ENCODE data around the gene NKTR.
"Not testable (repeated sequence)": the region's sequence is repeated elsewhere in the genome, so short reads cannot be mapped to it uniquely, and the experiment has no call there.

The NKTR gene

DNA sequence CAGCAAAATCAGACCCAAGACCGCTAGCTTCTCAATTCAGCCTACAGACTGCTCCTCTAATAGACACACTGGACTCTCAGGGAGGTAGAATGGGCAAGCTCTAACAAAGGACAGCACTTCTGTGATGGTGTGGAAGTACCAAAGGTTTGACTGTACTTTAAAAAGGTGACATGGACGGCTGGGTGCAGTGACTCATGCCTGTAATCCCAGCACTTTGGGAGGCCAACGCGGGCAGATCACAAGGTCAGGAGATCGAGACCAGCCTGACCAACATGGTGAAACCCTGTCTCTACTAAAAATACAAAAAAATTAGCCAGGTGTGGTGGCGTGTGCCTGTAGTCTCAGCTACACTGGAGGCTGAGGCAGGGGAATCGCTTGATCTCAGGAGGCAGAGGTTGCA is 3.4 kb upstream of the NKTR start:
- not testable (repeated sequence) for DNase-seq

DNA sequence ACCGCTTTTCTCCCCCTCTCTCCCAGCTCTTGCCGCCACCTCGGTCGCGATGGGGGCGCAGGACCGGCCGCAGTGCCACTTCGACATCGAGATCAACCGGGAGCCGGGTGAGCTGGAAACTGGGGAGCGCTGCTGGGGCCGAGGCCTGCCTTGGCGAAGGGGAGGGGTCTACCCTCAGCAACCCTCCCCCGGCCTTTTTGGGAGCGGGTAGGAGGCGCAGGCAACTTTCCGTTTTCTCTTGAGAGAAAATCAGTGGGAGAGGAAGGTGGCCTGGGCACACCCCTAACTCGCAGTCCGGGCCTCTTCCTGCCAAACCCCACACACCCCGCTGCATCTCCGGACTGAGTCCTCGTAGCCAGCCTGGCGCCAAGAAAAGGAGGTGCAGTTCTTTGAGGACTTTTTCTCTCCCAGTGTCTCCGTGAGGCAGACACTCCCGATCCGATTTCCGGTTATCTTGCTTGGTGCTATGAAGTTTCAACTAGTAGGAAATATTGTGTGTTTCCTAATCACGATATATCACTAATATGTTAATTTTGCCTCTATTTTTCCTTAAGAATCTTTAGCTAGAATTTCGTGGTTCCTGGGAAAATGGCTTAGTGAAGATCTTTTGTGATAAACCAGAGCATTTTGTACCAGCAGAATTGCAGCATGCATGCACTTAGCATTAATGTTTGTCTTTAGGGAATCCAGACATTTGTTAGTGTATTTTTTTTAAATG is 631 bp downstream of the NKTR start:
- no peak for DNase-seq

DNA sequence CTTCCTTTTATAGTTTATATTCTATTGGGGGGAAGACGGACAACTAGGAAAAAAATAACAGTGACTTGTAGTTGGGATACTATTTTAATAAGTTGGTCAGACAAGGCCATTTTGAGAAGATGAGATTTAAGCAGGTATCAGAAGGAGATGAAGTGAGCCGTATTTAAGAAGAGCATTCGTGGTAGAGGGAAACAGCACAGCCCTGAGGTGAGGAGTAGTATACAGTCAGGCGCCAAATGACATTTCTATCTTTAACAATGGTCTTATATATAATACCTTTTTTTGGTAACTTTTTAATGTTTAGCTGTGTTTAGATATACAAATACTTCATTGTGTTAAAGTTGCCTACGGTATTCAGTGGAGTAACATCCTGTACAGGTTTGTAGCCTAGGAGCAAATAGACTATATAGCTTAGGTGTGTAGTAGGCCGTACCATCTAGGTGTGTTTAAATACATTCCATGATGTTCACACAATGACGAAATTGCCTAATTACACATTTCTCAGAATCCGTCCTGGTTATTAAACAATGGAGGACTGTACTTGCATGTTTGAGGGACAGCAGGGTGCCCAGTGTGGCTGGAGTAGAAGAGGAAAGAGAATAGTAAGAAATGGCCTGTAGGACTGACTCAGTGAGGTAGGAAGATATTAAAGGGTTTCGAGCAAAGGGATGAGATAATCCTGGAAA is 1.6 kb downstream of the NKTR start:
- DNase-seq, result no peak

DNA sequence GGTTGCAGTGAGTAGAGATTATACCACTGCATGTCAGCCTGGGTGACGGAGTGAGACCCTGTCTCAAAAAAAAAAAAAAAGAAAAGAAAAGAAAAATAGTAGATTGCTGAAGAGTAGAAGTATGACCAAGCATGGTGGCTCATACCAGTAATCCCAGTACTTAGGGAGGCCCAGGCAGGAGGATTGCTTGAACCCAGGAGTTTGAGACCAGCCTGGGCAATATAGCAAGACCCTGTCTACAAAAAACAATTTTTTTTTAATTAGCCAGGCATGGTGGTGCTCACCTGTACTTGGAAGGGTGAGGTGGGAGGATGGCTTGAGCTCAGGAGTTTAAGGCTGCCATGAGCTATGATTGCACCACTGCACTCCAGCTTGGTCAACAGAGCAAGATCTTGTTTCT is 2.5 kb downstream of the NKTR start:
- DNase-seq, result no peak

DNA sequence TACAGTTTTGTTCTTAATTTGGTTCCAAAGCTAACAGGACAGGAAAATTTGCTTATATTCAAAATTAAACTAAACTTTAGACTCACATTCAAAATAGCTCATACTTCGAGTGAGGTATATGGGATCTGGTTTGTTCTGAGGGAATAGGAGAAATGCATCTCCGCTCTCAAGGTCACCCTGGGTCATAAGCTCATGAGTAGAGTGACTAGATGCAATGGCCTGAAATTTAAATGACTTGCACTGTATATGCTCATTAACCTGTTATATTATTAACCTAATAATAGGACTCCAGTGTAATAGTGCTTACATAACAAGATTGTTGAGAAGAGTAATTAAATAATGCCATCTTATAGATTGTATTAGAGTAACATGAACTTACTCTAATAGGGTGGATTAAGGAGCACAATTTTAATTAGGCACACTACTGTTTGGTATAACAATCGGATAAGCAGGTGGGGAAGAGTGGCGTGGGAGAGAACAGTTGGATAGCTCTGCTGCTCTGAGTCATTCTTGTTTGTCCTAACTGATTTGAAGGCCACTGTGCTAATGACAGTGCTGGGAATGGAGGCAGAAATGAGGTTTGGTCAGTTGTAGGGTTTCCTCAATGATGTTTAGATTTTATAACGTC is 5.2 kb downstream of the NKTR start:
- no peak for DNase-seq

DNA sequence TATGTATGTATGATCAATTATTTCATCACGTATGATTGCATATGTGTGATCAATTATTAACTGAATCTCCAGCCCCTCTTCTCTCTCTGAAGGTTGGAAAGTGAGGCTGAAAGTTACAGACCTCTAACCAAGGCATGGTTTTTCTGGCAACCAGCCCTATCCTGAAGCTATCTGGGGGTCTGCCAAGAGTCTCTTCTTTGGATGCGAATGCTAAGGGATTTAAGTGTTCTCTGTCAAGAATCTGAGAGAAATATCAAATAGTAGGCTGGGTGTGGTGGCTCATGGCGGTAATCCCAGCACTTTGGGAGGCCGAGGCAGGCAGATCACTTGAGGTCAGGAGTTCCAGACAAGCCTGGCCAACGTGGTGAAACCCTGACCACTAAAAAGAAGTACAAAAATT is 8.1 kb downstream of the NKTR start:
- DNase-seq, result no peak

DNA sequence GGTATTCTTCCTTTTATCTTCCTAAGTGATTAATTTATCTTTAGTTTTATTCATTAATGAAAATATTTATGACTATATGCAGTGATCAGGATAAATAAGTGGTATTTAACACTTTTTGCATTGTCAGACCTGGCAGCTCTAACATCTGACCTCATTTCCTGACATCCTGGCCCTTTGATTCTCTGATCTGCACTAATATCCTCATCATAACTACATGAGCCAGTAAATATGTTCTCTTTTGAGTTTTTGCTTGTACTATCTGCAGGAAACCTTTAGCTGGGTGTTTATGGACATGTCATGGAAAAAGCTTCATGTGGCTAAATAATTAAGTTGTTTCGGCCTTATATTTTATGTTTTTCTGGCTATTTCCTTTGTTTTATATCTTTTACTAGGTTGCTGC is 10.5 kb downstream of the NKTR start:
- DNase-seq, result no peak

DNA sequence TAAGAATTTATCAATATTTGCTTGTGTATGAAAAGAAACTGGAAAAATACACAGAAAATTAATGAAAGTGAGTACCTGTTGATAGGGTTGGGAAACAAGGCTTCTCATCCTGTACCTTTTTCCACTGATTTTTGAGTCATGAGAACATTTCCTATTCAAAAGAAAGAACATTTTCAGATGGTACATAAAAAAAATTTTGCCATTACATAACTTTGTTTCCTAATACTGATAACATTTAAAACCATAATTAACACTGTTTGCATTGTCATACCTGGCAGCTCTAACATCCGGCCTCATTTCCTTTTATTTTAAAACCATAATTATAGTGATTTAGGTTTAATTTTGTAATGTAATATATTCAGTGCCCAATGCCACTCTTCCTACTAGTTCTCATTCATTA is 11.7 kb downstream of the NKTR start:
- no peak for DNase-seq

DNA sequence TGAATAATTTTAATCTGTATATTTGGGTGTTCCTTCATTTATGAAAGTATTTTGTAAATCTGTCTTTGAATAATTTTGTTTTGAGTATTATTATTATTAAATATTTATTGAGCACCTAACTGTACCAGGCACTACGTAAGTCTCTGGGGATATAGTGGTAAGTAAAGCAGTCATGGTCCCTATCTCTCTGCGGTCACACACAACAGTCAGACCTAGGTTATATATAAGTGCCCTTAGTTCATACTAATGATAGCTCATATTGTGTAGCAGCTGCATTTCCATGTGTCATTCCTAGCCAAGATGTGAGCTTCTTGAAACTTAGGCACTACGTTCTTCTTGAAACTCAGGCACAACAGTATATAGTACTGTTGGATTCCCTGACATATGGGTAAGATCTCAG is 12.4 kb downstream of the NKTR start:
- no peak for DNase-seq

DNA sequence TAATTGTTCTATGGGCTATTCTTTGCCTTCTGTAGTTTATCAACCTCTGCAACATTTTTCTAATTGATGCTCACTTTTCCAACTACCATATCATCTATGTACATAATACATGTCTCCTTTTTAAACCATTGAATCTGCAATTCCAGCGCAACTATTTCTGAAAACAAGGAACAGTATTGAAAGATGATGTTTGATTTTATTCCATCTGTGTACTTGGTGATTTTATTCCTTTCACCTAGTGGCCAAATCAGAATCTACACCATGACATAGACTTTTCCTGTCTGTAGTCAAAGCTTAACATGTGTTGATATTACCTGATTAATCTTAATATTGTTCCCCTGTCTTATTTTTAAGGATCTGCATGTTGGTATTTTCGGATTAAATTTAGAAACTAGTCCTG is 13.0 kb downstream of the NKTR start:
- DNase-seq, result no peak

DNA sequence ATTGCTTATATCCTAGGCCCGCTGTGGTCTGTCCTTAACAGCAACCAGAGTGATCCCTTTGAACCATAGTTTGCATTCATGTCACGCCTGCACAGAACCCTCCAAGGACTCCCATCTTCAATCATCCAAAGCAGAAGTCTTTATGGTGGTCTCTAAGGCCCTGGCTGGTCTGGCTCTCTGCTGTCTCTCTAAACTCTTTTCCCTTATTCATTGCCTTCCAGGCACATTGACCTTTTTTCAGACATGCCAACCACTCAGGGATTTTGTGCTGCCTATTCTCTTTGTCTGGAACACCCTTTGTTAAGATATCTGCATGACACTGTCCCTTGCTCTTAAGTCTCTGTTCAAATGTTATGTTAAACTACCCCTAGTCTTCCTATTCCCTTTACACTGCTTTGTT is 31.1 kb downstream of the NKTR start:
- DNase-seq, result no peak

DNA sequence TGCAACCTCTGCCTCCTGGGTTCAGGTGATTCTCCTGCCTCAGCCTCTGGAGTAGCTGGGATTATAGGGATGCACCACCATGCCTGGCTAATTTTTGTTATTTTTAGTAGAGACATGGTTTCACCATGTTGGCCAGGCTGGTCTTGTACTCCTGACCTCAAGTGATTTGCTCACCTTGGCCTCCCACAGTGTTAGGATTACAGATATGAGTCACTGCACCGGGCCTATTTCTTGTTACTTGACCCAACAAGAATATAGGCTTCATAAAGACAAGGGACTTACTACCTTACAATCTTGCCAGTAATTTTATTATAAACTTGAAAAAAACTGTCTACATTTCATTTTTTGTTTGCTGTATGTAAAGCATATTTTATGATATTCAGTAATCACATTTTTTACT is 31.7 kb downstream of the NKTR start:
- no peak for DNase-seq

DNA sequence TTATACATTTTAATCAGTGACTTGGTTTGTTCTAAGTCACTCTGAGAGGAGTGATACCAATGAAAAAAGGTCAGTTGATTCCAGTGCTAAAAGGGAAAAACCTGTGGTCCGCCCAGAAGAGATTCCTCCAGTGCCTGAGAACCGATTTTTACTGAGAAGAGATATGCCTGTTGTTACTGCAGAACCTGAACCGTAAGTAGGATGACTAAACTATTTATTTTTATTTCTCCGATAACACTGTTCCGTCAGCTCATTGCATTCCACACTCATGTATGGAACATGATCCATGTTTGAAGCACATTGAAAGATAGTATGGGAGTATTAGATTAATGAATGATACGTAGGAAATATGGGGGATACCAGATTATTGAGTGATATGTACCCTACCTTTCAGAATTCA is 33.1 kb downstream of the NKTR start:
- DNase-seq, result no peak

DNA sequence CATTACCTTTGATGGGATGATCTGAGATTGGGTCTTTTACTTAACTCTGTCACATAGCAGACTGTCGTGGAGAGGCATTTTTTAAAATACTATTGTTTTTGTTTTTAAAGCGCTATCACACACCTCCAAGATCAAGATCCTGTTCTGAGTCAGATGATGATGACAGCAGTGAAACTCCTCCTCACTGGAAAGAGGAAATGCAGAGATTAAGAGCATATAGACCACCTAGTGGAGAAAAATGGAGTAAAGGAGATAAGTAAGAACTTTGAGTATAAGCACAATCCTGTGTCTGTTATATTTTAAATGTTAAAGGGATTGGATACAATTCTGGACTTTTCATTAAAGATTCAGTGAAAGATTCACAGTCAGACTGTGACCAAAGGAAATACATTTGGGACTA is 34.6 kb downstream of the NKTR start:
- no peak for DNase-seq

DNA sequence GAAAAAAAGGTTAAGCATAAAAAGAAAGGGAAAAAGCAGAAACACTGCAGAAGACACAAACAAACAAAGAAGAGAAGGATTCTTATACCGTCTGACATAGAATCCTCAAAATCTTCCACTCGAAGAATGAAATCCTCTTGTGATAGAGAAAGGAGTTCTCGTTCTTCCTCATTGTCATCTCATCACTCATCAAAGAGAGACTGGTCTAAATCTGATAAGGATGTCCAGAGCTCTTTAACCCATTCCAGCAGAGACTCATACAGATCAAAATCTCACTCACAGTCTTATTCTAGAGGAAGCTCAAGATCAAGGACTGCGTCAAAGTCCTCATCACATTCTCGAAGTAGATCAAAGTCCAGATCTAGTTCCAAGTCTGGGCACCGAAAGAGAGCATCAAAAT is 36.5 kb downstream of the NKTR start:
- no peak for DNase-seq

DNA sequence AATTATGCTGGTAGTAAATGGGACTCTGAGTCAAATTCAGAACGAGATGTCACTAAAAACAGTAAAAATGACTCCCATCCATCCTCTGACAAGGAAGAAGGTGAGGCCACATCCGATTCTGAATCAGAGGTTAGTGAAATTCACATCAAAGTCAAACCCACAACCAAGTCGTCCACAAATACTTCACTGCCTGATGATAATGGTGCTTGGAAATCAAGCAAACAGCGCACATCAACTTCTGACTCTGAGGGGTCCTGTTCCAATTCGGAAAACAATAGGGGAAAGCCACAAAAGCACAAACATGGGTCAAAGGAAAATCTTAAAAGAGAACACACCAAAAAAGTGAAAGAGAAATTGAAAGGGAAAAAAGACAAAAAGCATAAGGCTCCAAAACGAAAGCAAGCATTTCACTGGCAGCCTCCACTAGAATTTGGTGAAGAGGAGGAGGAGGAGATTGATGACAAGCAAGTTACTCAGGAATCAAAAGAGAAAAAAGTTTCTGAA is 37.9 kb downstream of the NKTR start:
- no peak for DNase-seq

DNA sequence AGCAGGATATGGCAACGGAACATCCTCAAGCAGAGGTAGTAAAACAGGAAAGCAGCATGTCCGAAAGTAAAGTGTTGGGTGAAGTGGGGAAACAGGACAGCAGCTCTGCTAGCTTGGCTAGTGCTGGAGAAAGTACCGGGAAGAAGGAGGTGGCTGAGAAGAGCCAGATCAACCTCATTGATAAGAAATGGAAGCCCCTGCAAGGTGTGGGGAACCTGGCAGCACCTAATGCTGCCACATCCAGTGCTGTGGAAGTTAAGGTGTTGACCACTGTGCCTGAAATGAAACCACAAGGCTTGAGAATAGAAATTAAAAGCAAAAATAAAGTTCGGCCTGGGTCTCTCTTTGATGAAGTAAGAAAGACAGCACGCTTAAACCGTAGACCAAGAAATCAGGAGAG is 38.7 kb downstream of the NKTR start:
- DNase-seq, result no peak

DNA sequence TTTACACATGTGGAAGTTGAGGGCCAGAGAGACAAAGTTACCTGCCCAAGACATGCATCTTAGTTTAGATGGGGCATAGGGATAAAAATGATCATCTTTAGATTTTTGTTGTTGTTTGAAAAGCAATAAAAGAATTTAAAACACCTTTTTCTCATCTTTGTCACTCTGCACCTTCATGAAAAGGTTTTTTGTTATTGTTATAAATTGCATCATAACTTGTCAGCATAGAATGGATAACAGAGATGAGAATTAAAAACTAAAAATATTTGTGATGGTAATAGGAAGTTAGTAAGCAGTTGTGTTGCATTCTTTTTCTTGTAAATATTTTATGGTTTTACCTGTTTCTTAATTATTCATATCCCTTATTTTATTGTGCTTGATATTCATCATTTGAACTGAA is 39.6 kb downstream of the NKTR start:
- no peak for DNase-seq

DNA sequence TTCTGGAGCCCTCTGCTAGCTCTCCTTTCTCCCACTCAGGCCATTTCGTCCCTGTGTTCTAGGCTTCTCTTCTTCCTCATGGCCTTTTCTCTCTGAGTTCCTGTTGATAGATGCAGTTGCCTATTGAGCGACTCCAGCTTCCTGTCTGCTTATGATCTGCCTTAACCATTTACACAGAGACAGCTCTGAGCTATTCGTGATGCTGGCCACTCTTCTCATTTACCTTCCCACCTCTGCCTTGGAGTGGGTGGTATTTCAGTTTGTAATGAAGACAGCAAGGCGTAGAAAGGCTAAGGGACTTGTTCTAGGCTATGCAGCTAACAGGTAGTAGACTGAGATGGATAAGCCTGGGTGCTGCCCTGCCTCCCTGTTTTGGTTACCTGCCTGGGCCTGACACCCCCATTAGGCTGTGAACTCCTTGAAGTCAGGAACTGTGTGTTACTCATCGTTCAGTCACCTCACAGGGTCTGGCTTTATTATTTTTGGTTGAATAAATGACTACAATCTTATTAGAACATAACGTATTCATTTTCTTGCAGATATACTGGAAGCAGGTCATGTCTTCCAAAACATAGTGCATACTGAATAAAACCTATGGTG is 40.4 kb downstream of the NKTR start:
- DNase-seq, result no peak

DNA sequence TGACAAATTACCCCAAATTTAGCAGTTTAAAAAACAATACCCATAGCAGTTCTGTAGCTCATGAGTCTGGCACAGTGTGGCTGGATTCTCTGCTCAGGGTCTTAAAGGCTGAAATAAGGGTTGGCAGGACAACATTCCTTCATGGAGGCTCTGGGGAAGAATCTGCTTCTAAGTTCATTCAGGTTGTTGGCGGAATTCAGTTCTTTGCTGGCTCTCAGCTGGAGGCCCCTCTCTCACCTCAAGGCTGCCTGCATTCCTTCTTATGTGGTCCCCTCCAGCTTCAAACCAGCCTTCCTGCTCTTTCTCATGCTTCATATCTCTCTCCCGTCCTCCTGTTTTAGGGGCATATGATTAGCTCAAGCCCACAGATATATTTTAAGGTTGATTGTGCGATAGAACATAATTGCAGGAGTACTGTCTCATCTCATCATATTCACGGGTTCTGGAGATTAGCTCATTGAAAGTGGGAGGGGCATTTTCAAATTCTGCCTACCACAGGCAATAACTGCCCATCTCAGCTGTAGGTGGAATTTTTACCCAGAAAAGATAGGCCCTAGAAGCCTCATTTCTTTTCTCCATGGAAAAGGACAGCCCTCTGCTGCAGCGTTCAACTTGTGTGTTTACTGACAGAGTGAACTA is 47.5 kb downstream of the NKTR start:
- no peak for DNase-seq

DNA sequence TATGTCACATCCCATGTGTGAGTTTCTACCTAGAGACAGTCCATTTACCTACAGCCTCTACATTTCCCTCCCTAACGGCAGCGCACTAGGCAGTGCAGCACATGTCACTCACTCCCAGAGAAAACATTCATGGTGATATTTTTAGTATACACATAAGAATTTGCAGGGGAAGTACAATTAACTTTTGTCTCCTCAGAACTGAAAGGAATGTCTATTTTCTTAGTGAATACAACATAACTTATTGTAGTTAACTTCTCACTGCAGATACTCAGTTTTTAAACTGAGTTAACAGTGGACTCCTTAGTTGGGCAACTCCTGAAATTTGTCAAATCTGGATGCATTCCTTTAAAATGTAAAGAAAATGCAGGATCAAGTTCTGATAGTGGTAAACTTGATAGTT is 48.5 kb downstream of the NKTR start:
- no peak for DNase-seq

DNA sequence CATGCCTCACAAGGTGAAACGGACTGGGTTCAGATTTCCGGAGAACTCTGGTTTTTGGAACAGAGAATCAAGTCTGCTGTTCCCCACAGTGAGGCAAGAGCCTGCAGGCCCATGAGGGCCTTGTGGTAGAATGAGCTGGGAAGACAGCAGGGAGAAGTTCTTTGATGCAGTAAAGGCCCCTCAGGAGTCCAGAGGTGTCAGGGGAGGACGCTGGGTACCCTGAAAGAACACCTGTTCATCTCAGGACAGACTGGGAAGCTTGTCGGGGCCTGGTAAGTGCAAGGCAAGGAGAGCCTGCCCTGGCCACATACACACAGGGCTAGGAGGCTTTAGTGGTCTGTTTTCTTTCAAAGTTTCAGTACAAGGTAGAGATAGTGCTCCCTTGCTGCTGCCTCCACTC is 49.3 kb downstream of the NKTR start:
- no peak for DNase-seq
